ENCODE measurements around the gene IL1RL2. TPM values are rescaled to one million over a fixed set of nuclear protein-coding genes. Genes with fewer than 3 reads are reported as not detected.

The IL1RL2 gene
- total RNA-seq, 1 experiment from 2014 or later = not detected

- H3K4me1 ChIP-seq (ENCODE audit: insufficient read depth, low read length, poor library complexity, severe bottlenecking) = no peaks in the 10 kb centered on the region
- no TSS peak for BruUV-seq (replicated peaks)
- CTCF ChIA-PET = no interaction called here
- H3K27ac ChIP-seq (ENCODE audit: low read depth, low read length, poor library complexity, severe bottlenecking) = no peak overlapping the region
- no peak for DNase-seq (ENCODE audit: low spot score)
- POLR2A ChIA-PET (ENCODE audit: low non-redundant PET) = no interaction called here
- intact Hi-C loops (cut with micrococcal nuclease; ENCODE audit: unreplicated experiment) = no loop called here
- no peaks in the 10 kb centered on the region for H3K9me3 ChIP-seq (ENCODE audit: low read depth, low read length, poor library complexity, severe bottlenecking)
- H3K36me3 ChIP-seq (ENCODE audit: insufficient read depth, low read length, poor library complexity, severe bottlenecking) = no peaks in the 10 kb centered on the region
- peaks cover 15% of the 10 kb centered on the region for H3K27me3 ChIP-seq (replicated peaks; ENCODE audit: insufficient read depth, low read depth, low read length, poor library complexity)
- no peak overlapping the region for H3K4me3 ChIP-seq (ENCODE audit: low read depth, low read length, poor library complexity, severe bottlenecking)
- no peak for TF ChIP-seq EZH2 (IDR thresholded peaks at IDR 0.05; ENCODE audit: borderline replicate concordance, low read depth, low read length, poor library complexity, severe bottlenecking)
- no peak for TF ChIP-seq CTCF (conservative IDR thresholded peaks at IDR 0.05; ENCODE audit: low read depth, low read length)
Measured at GRCh38 chr2:102284611-102285010, 97.8 kb downstream of the IL1RL2 start.

GRCh38 chr2:102285368-102285767 lies 98.5 kb downstream of the IL1RL2 start:
- POLR2A ChIA-PET (ENCODE audit: low non-redundant PET) = no interaction called here
- H3K4me3 ChIP-seq (ENCODE audit: low read depth, low read length, poor library complexity, severe bottlenecking) = no peak overlapping the region
- no peaks in the 10 kb centered on the region for H3K36me3 ChIP-seq (ENCODE audit: insufficient read depth, low read length, poor library complexity, severe bottlenecking)
- CTCF ChIA-PET = no interaction called here
- no TSS peak for BruUV-seq (replicated peaks)
- peaks cover 15% of the 10 kb centered on the region for H3K27me3 ChIP-seq (replicated peaks; ENCODE audit: insufficient read depth, low read depth, low read length, poor library complexity)
- no peak overlapping the region for H3K27ac ChIP-seq (ENCODE audit: low read depth, low read length, poor library complexity, severe bottlenecking)
- no peak for DNase-seq (ENCODE audit: low spot score)
- intact Hi-C loops (cut with micrococcal nuclease; ENCODE audit: unreplicated experiment) = no loop called here
- no peaks in the 10 kb centered on the region for H3K4me1 ChIP-seq (ENCODE audit: insufficient read depth, low read length, poor library complexity, severe bottlenecking)
- no peak for TF ChIP-seq EZH2 (IDR thresholded peaks at IDR 0.05; ENCODE audit: borderline replicate concordance, low read depth, low read length, poor library complexity, severe bottlenecking)
- TF ChIP-seq CTCF (conservative IDR thresholded peaks at IDR 0.05; ENCODE audit: low read depth, low read length) = no peak
- no peaks in the 10 kb centered on the region for H3K9me3 ChIP-seq (ENCODE audit: low read depth, low read length, poor library complexity, severe bottlenecking)

GRCh38 chr2:102286041-102286440 lies 99.2 kb downstream of the IL1RL2 start:
- no peak for DNase-seq (ENCODE audit: low spot score)
- TF ChIP-seq EZH2 (IDR thresholded peaks at IDR 0.05; ENCODE audit: borderline replicate concordance, low read depth, low read length, poor library complexity, severe bottlenecking) (no peak), CTCF (conservative IDR thresholded peaks at IDR 0.05; ENCODE audit: low read depth, low read length) (no peak)
- Histone ChIP-seq H3K4me1 (ENCODE audit: insufficient read depth, low read length, poor library complexity, severe bottlenecking) (no peaks in the 10 kb centered on the region), H3K27ac (ENCODE audit: low read depth, low read length, poor library complexity, severe bottlenecking) (no peak overlapping the region), H3K4me3 (ENCODE audit: low read depth, low read length, poor library complexity, severe bottlenecking) (no peak overlapping the region), H3K9me3 (ENCODE audit: low read depth, low read length, poor library complexity, severe bottlenecking) (no peaks in the 10 kb centered on the region), H3K27me3 (replicated peaks; ENCODE audit: insufficient read depth, low read depth, low read length, poor library complexity) (peaks cover 15% of the 10 kb centered on the region), H3K36me3 (ENCODE audit: insufficient read depth, low read length, poor library complexity, severe bottlenecking) (no peaks in the 10 kb centered on the region)
- POLR2A ChIA-PET (ENCODE audit: low non-redundant PET) = no interaction called here
- CTCF ChIA-PET = no interaction called here
- no TSS peak for BruUV-seq (replicated peaks)
- intact Hi-C loops (cut with micrococcal nuclease; ENCODE audit: unreplicated experiment) = no loop called here
